Neural cell (in vitro differentiated cells): Measurements from ENCODE around the gene KRT16.
"Not testable (repeated sequence)": the region's sequence is repeated elsewhere in the genome, so short reads cannot be mapped to it uniquely, and the experiment has no call there.

ENCODE experiments used
- CTCF ChIP-seq: fragments of 450-650 bp; IDR thresholded peaks from 2 replicates; pipeline ENCODE4 v1.5.1; 2014; ENCODE audit warnings: antibody characterized with exemption, mild to moderate bottlenecking, moderate library complexity; ENCODE audit not compliant: poor library complexity, severe bottlenecking
- EP300 ChIP-seq: fragments of 450-650 bp; conservative IDR thresholded peaks from 2 replicates; pipeline ENCODE4 v1.6.1; 2014; ENCODE audit warnings: antibody characterized with exemption, mild to moderate bottlenecking, moderate library complexity; ENCODE audit not compliant: poor library complexity, severe bottlenecking
- EZH2 ChIP-seq: fragments of 200-600, 300-800 bp; shearing (Covaris generic), sonication (generic); IDR thresholded peaks from 2 replicates; pipeline ENCODE4 v1.6.1; 2014; ENCODE audit warnings: antibody characterized with exemption, low read length, borderline replicate concordance, mild to moderate bottlenecking; ENCODE audit not compliant: insufficient read depth, poor library complexity, severe bottlenecking
- MXI1 ChIP-seq: fragments of 450-650 bp; conservative IDR thresholded peaks from 2 replicates; pipeline ENCODE4 v1.6.1; 2014; ENCODE audit warnings: antibody characterized with exemption, mild to moderate bottlenecking; ENCODE audit not compliant: poor library complexity, severe bottlenecking
- POLR2AphosphoS5 ChIP-seq: IDR thresholded peaks from 2 replicates; pipeline ENCODE4 v1.6.1; 2012
- RAD21 ChIP-seq: fragments of 450-650 bp; conservative IDR thresholded peaks from 2 replicates; pipeline ENCODE4 v1.6.1; 2014; ENCODE audit warnings: antibody characterized with exemption, mild to moderate bottlenecking, moderate library complexity
- SMC3 ChIP-seq: fragments of 450-650 bp; conservative IDR thresholded peaks from 2 replicates; pipeline ENCODE4 v1.6.1; 2014; ENCODE audit warnings: antibody characterized with exemption, mild to moderate bottlenecking, moderate library complexity; ENCODE audit not compliant: poor library complexity
- TAF1 ChIP-seq: IDR thresholded peaks from 2 replicates; pipeline ENCODE4 v1.6.1; 2012; ENCODE audit warnings: low read depth

- not testable (repeated sequence) for TF ChIP-seq EZH2, CTCF, TAF1, SMC3, EP300, RAD21, POLR2AphosphoS5, MXI1
These were observed 5.6 kb downstream of the KRT16 start for GRCh38 chr17:41606930-41607329.
